T-helper 9 cell (primary cell): Measurements from ENCODE around the gene RTP5.

Experiments
- DNase-seq: peaks from one replicate; pipeline ENCODE4 v3.0.0-alpha.2; 2020

RTP5 gene

GRCh38 chr2:241858206-241859016 is 11.1 kb upstream of the RTP5 start, which contains the start of gene PDCD1:
TSS of gene PDCD1 (minus strand) at chr2:241858894. CDS start at chr2:241858838, 56 bp downstream.
- DNase-seq: peak; percentile 41

GRCh38 chr2:241859017-241859435 is 10.5 kb upstream of the RTP5 start:
- DNase-seq: no peak

- DNase-seq: no peak
Observed at GRCh38 chr2:241859436-241860183, 9.9 kb upstream of the RTP5 start.

- DNase-seq: no peak
Observed at GRCh38 chr2:241860184-241861078, 9.1 kb upstream of the RTP5 start.

GRCh38 chr2:241861264-241861663 is 8.3 kb upstream of the RTP5 start:
- DNase-seq: no peak

GRCh38 chr2:241862093-241862492 is 7.4 kb upstream of the RTP5 start:
- no peak for DNase-seq

- DNase-seq: no peak
Observed at GRCh38 chr2:241862775-241863535, 6.6 kb upstream of the RTP5 start.

- DNase-seq: no peak
Observed at GRCh38 chr2:241863536-241863954, 6.0 kb upstream of the RTP5 start.

- no peak for DNase-seq
Observed at GRCh38 chr2:241864168-241864849, 5.2 kb upstream of the RTP5 start.

- DNase-seq: no peak
Observed at GRCh38 chr2:241864850-241865213, 4.7 kb upstream of the RTP5 start.

GRCh38 chr2:241865416-241865956 is 4.0 kb upstream of the RTP5 start:
- DNase-seq: no peak

GRCh38 chr2:241865957-241866789 is 3.4 kb upstream of the RTP5 start:
- no peak for DNase-seq

GRCh38 chr2:241866790-241867645 is 2.5 kb upstream of the RTP5 start:
- DNase-seq: no peak

- DNase-seq: no peak
Observed at GRCh38 chr2:241867776-241868420, 1.6 kb upstream of the RTP5 start.

- DNase-seq: no peak
Observed at GRCh38 chr2:241868661-241869081, 858 bp upstream of the RTP5 start.

- no peak for DNase-seq
Observed at GRCh38 chr2:241870081-241870541, 582 bp downstream of the RTP5 start.

- no peak for DNase-seq
Observed at GRCh38 chr2:241870611-241871537, 1.3 kb downstream of the RTP5 start.
